K562 (cell line): Measurements from ENCODE around the gene TP63. TPM values are rescaled to one million over a fixed set of nuclear protein-coding genes. Genes with fewer than 3 reads are reported as not detected.
A peak's percentile ranks its signal among the peaks of the same experiment; 100 is the strongest.

Source experiments
- microRNA counts: library from miRNA; unstranded; fragments of <30 nt; microRNA quantifications from one replicate; lab custom pipeline; 2016
- microRNA-seq: library from miRNA; unstranded; fragments of <30 nt; microRNA quantifications from one replicate; pipeline ENCODE4, GENCODE V29; 2018; ENCODE audit warnings: borderline microRNAs expressed
- polyA plus RNA-seq, 8 experiments: library from polyadenylated mRNA; depleted of rRNA in 4 of 8; stranded (reverse) in 5 of 8; unstranded in 3 of 8; fragments of >200 nt; fragmentation: Nextera tagmentation in 2 of 8; fragmentation: Illumina TruSeq in 1 of 8; extraction: Ambion mirVana in 2 of 8; extraction: Trizol in 1 of 8; gene quantifications; 2 replicates each; pipeline versions ENCODE4 v1.2.1 to v1.2.3, GENCODE V29; 2011 to 2014; ENCODE audit warnings: inconsistent platforms in 1 of 8, missing spikeins in 1 of 8
- small RNA-seq: library from RNA; depleted of rRNA; stranded (forward); fragments of <200 nt; gene quantifications from one replicate; pipeline ENCODE3, GENCODE V24; 2014
- total RNA-seq, 7 experiments: library from RNA; depleted of rRNA in 6 of 7; stranded (reverse); fragments of >200 nt in 6 of 7; fragmentation: Illumina TruSeq in 2 of 7; extraction: Trizol in 2 of 7; gene quantifications; 2 replicates each; pipeline versions ENCODE4 v1.2.1 to v1.2.3, GENCODE V29; 2011 to 2021; ENCODE audit warnings: low replicate concordance in 1 of 7

TP63 gene
- total and polyA plus RNA-seq, 9 of the 15 experiments (the other 6 are each of a cell fraction or from before 2014, with no cell fraction given), result 0.32 to 1.4 (median 0.50) TPM

MicroRNAs within 50 kb of the gene (microRNA counts, 767-probe panel; counts per million panel counts)
- microRNA hsa-miR-944 (lab: Ali Mortazavi, UCI), result 1,779 counts per million, percentile 46 among the panel's probes with 10 or more counts

Small RNA genes within 50 kb of the gene (microRNA-seq; reads per million reads assigned to microRNA genes)
- gene MIR944, result 17.2 reads per million, percentile 63 among the genes with 10 or more reads in this experiment

Small RNA genes within 50 kb of the gene (small RNA-seq; reads per million reads assigned to genes)
- gene AC078809.1, result not detected
- 3.8 reads per million, percentile 90 among the genes with 10 or more reads in this experiment for gene MIR944
